ENCODE measurements around the gene TMEM35B. TPM values are rescaled to one million over a fixed set of nuclear protein-coding genes. Genes with fewer than 3 reads are reported as not detected.

The TMEM35B gene
- total RNA-seq = 23.6 and 27.9 TPM in 2 replicates

DNA sequence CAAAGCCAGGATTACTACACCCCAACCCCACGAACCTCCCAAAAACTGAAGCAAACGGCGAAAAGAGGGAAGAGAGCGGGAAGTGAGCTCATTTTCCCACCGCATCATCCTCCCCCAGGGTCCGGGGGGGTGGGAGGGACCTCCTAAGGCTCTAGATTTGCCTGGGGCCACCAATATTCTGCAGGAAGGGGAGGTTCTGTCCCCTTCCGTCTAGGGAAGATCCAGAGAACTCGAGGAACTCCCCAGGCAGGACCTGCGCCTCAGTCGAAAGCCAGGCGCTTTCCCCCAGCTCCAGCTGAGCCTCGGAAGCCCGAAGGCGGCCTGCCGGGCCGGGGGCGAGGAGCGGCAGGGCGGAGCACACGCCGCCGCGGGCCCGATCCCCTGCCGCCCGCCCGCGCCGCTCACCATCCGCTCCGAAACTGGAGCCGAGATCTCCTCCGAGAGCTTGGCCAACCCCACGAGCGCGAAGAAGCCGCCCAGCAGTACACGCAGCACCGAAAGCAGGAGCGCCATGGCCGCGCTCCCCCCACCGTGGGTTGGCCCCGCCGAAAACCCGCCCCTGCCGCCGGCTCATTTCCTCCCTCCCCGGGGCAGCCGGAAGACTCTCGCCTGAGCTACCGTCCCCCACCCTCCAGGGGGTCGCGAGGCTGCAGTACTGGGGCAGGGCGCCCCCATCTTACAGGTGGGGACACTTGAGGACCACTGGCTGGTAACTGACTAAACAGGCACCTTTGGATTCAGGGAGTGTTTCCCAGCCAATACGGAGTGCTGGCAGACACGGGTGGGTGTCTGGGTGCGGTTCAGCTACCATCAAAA lies at the start of gene TMEM35B:
Gene TMEM35B, minus strand, starts transcription at position 555 of the 816 bp plus-strand sequence. Its CDS starts 42 bp downstream, at position 513.

Other genes with a start within 250 kb of the TMEM35B start
- not detected in 2 replicates for gene GJB5, start 230.3 kb downstream of the TMEM35B start, total RNA-seq
- gene GJB4, start 225.6 kb downstream of the TMEM35B start, total RNA-seq = not detected in 2 replicates
- gene GJB3, start 204.1 kb downstream of the TMEM35B start, total RNA-seq = not detected in 2 replicates
- gene GJA4, start 192.3 kb downstream of the TMEM35B start, total RNA-seq = 1.1 and 1.6 TPM in 2 replicates
- 33.0 and 43.8 TPM in 2 replicates for gene SMIM12, start 125.6 kb downstream of the TMEM35B start, total RNA-seq
- gene DLGAP3, start 55.7 kb downstream of the TMEM35B start, total RNA-seq = under 0.01 TPM in 1 of 2 replicates, not detected in the other
- gene ZMYM6, start 46.6 kb upstream of the TMEM35B start, total RNA-seq = 14.7 and 15.2 TPM in 2 replicates
- gene ZMYM1, start 94.0 kb upstream of the TMEM35B start, total RNA-seq = 11.8 and 12.3 TPM in 2 replicates
- gene SFPQ, start 207.8 kb upstream of the TMEM35B start, total RNA-seq = 315 and 339 TPM in 2 replicates

Measured in aortic smooth muscle cell (primary cell).